ENCODE measurements around the gene DCP1A.

DCP1A gene

GRCh38 chr3:53250453-53250852, 96.9 kb downstream of the DCP1A start:
- DNase-seq (ENCODE audit: extremely low read depth in 1 of 2, low read depth in 1 of 2), result no peak

GRCh38 chr3:53248161-53248560, 99.2 kb downstream of the DCP1A start:
- no peak for DNase-seq (ENCODE audit: extremely low read depth in 1 of 2, low read depth in 1 of 2)

GRCh38 chr3:53247619-53248018, 99.7 kb downstream of the DCP1A start:
- DNase-seq (ENCODE audit: extremely low read depth in 1 of 2, low read depth in 1 of 2), result no peak

GRCh38 chr3:53244271-53244670, 103.1 kb downstream of the DCP1A start:
- DNase-seq (ENCODE audit: extremely low read depth in 1 of 2, low read depth in 1 of 2), result no peak

- DNase-seq (ENCODE audit: extremely low read depth in 1 of 2, low read depth in 1 of 2), result no peak
Observed at GRCh38 chr3:53243785-53244184, 103.6 kb downstream of the DCP1A start.

GRCh38 chr3:53243165-53243564, 104.2 kb downstream of the DCP1A start:
- DNase-seq (ENCODE audit: extremely low read depth in 1 of 2, low read depth in 1 of 2), result no peak

- no peak for DNase-seq (ENCODE audit: extremely low read depth in 1 of 2, low read depth in 1 of 2)
Observed at GRCh38 chr3:53242642-53243041, 104.7 kb downstream of the DCP1A start.

GRCh38 chr3:53242155-53242554, 105.2 kb downstream of the DCP1A start:
- no peak for DNase-seq (ENCODE audit: extremely low read depth in 1 of 2, low read depth in 1 of 2)

GRCh38 chr3:53240989-53241972, 106.1 kb downstream of the DCP1A start:
- no peak for DNase-seq (ENCODE audit: extremely low read depth in 1 of 2, low read depth in 1 of 2)

GRCh38 chr3:53239800-53240199, 107.5 kb downstream of the DCP1A start:
- DNase-seq (ENCODE audit: extremely low read depth in 1 of 2, low read depth in 1 of 2), result no peak

- DNase-seq (ENCODE audit: extremely low read depth in 1 of 2, low read depth in 1 of 2), result no peak
Observed at GRCh38 chr3:53238886-53239285, 108.5 kb downstream of the DCP1A start.

- DNase-seq (ENCODE audit: extremely low read depth in 1 of 2, low read depth in 1 of 2), result no peak
Observed at GRCh38 chr3:53238051-53238850, 109.1 kb downstream of the DCP1A start.

- DNase-seq (ENCODE audit: extremely low read depth in 1 of 2, low read depth in 1 of 2), result no peak
Observed at GRCh38 chr3:53236112-53236841, 111.1 kb downstream of the DCP1A start.

GRCh38 chr3:53235545-53235944, 111.8 kb downstream of the DCP1A start:
- no peak for DNase-seq (ENCODE audit: extremely low read depth in 1 of 2, low read depth in 1 of 2)

GRCh38 chr3:53234841-53235232, 112.5 kb downstream of the DCP1A start:
- DNase-seq (ENCODE audit: extremely low read depth in 1 of 2, low read depth in 1 of 2), result no peak

- no peak for DNase-seq (ENCODE audit: extremely low read depth in 1 of 2, low read depth in 1 of 2)
Observed at GRCh38 chr3:53234130-53234840, 113.1 kb downstream of the DCP1A start.
